ENCODE results near the gene MORF4L1.

- no peak for TF ChIP-seq CTCF (IDR thresholded peaks at IDR 0.05)
- TF ChIP-seq POLR2A (IDR thresholded peaks at IDR 0.05): no peak
- no peak for TF ChIP-seq EP300 (IDR thresholded peaks at IDR 0.05)
Observed at GRCh38 chr15:78840661-78841375, 31.9 kb upstream of the MORF4L1 start.
